Activated naive CD8-positive, alpha-beta T cell treated with anti-CD3 and anti-CD28 coated beads for 36 hours (primary cell): Measurements from ENCODE around the gene CHCHD2. TPM values are rescaled to one million over a fixed set of nuclear protein-coding genes. Genes with fewer than 3 reads are reported as not detected.
"Not testable (repeated sequence)": the region's sequence is repeated elsewhere in the genome, so short reads cannot be mapped to it uniquely, and the experiment has no call there.

Source experiments
- DNase-seq: peaks from one replicate; pipeline ENCODE4 v3.0.0; 2021
- H3K27ac Mint-ChIP-seq: one replicate; pipeline ENCODE4 v1.8.0; 2022; ENCODE audit warnings: mild to moderate bottlenecking, moderate library complexity, mixed read lengths
- H3K27me3 Mint-ChIP-seq: one replicate; pipeline ENCODE4 v1.8.0; 2022; ENCODE audit warnings: mild to moderate bottlenecking, mixed read lengths
- H3K36me3 Mint-ChIP-seq: one replicate; pipeline ENCODE4 v1.8.0; 2021; ENCODE audit warnings: mild to moderate bottlenecking, mixed read lengths
- H3K4me1 Mint-ChIP-seq: one replicate; pipeline ENCODE4 v1.8.0; 2021; ENCODE audit warnings: mixed read lengths
- H3K4me3 Mint-ChIP-seq: one replicate; pipeline ENCODE4 v1.8.0; 2022; ENCODE audit warnings: mild to moderate bottlenecking, moderate library complexity, mixed read lengths
- H3K9me3 Mint-ChIP-seq: one replicate; pipeline ENCODE4 v1.8.0; 2022; ENCODE audit warnings: mixed read lengths
- total RNA-seq, 2 experiments: library from RNA; stranded (reverse); gene quantifications; one replicate each; pipeline ENCODE4 v1.2.3, GENCODE V29; 2021

The CHCHD2 gene, protein sequence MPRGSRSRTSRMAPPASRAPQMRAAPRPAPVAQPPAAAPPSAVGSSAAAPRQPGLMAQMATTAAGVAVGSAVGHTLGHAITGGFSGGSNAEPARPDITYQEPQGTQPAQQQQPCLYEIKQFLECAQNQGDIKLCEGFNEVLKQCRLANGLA
- total RNA-seq: 100 to 1,000 TPM; 690 to 696 TPM

- Mint-ChIP-seq H3K36me3 (peaks cover 42% of the 10 kb centered on the region), H3K9me3 (peaks cover 9% of the 10 kb centered on the region), H3K4me3 (peak within 1 kb of the TSS; percentile 99), H3K27ac (peak within 1 kb of the TSS; percentile 99), H3K4me1 (peaks cover 28% of the 10 kb centered on the region), H3K27me3 (no peaks in the 10 kb centered on the region)
- peak; percentile 91 for DNase-seq
Measured at GRCh38 chr7:56106108-56107073, at the start of gene CHCHD2. CHCHD2 (minus strand) TSS chr7:56106476; CDS start chr7:56106413, 63 bp downstream.

DNA sequence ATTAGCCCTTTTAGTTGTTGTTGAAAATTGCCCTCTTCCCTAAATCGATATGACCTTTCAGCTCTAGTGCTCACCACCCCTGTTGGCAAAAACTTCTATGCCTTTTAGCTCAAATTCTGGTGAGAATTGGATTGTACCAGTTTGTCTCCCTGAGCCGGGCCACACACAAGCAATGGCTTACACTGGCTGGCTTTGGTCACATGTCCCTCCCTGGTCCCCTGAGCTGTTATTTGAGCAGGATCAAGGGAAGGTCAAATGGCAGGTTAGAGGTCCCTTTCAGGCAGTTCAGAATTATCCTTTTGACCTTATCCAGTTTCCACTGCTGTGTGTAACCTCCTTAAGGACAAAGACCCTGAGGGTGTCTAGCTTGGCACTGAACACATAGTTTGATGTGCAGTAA lies 24.8 kb upstream of the CHCHD2 start:
- H3K27me3 Mint-ChIP-seq, H3K4me1 Mint-ChIP-seq, H3K36me3 Mint-ChIP-seq, DNase-seq, H3K9me3 Mint-ChIP-seq, H3K4me3 Mint-ChIP-seq, H3K27ac Mint-ChIP-seq: not testable (repeated sequence)

DNA sequence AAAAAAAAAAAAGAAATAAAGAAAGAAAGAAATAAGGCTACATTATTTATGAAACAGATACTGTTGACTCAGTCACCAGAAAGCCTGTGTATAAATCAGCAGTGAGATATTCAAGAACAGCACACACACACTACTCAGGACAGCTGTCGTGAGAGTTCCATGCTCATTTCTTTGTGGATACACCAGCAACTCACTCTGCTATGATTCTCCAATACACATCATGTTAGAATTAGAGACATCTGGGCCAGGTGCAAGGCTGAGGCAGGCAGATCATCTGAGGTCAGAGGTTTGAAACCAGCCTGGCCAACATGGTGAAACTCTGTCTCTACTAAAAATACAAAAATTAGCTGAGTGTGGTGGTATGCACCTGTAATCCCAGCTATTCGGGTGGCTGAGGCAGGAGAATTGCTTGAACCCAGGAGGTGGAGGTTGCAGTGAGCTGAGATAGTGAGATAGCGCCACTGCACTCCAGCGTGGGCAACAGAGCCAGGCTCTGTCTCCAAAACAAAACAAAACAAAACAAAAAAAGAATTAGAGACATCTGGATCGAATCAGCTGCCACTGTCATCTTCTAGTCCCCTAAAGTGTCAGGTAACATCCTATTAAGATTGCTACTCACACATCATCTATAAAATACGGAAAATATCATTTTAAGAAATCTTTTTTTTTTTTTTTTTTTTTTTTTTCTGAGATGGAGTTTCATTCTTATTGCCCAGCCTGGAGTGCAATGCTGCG lies 21.1 kb upstream of the CHCHD2 start:
- no peak for DNase-seq
- Mint-ChIP-seq H3K4me3 (no peak overlapping the region), H3K27me3 (no peaks in the 10 kb centered on the region), H3K9me3 (no peaks in the 10 kb centered on the region), H3K27ac (no peak overlapping the region), H3K36me3 (no peaks in the 10 kb centered on the region), H3K4me1 (no peaks in the 10 kb centered on the region)

DNA sequence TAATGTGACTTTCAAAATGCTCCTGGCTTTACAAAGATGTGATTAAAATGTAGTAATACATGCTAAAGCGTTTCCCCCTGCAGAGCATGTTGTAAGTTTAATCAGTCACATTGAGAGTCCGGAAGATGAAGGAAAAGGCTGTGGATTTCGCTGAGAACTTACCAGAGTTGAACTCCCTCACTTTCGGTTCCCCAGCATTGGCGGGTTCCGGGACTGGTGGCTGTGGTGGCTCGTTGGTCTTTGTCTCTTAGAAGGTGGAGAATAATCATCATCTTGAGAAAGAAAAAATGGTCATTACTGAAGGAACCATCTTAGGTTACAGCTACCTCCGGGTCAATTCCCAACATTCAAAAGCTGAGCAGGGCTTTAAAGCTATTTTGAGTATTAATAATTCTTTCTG lies 19.6 kb upstream of the CHCHD2 start:
- no peaks in the 10 kb centered on the region for H3K4me1 Mint-ChIP-seq
- H3K27me3 Mint-ChIP-seq: no peaks in the 10 kb centered on the region
- no peaks in the 10 kb centered on the region for H3K9me3 Mint-ChIP-seq
- DNase-seq: no peak
- no peak overlapping the region for H3K27ac Mint-ChIP-seq
- no peak overlapping the region for H3K4me3 Mint-ChIP-seq
- H3K36me3 Mint-ChIP-seq: no peaks in the 10 kb centered on the region

GRCh38 chr7:56124981-56125380 lies 18.7 kb upstream of the CHCHD2 start:
- Mint-ChIP-seq H3K9me3 (no peaks in the 10 kb centered on the region), H3K4me3 (no peak overlapping the region), H3K4me1 (no peaks in the 10 kb centered on the region), H3K36me3 (no peaks in the 10 kb centered on the region), H3K27ac (no peak overlapping the region), H3K27me3 (no peaks in the 10 kb centered on the region)
- DNase-seq: no peak

GRCh38 chr7:56121440-56121839 lies 15.2 kb upstream of the CHCHD2 start:
- peaks cover 9% of the 10 kb centered on the region for H3K27me3 Mint-ChIP-seq
- no peak overlapping the region for H3K4me3 Mint-ChIP-seq
- no peaks in the 10 kb centered on the region for H3K9me3 Mint-ChIP-seq
- H3K4me1 Mint-ChIP-seq: no peaks in the 10 kb centered on the region
- DNase-seq: no peak
- H3K36me3 Mint-ChIP-seq: no peaks in the 10 kb centered on the region
- H3K27ac Mint-ChIP-seq: no peak overlapping the region

GRCh38 chr7:56115852-56116538 lies 9.7 kb upstream of the CHCHD2 start, which contains the start of gene NUPR2:
NUPR2 (minus strand) TSS chr7:56116417; CDS start chr7:56116314, 103 bp downstream.
- Mint-ChIP-seq H3K27ac (no peak within 1 kb of the TSS), H3K4me1 (no peaks in the 10 kb centered on the region), H3K9me3 (no peaks in the 10 kb centered on the region), H3K36me3 (no peaks in the 10 kb centered on the region), H3K4me3 (peak within 1 kb of the TSS; percentile 22), H3K27me3 (peaks cover 20% of the 10 kb centered on the region)
- DNase-seq: no peak

GRCh38 chr7:56112244-56112643 lies 6.0 kb upstream of the CHCHD2 start:
- not testable (repeated sequence) for H3K4me3 Mint-ChIP-seq, H3K36me3 Mint-ChIP-seq, DNase-seq, H3K4me1 Mint-ChIP-seq, H3K9me3 Mint-ChIP-seq, H3K27ac Mint-ChIP-seq
- H3K27me3 Mint-ChIP-seq: peaks cover 20% of the 10 kb centered on the region

GRCh38 chr7:56110611-56111010 lies 4.3 kb upstream of the CHCHD2 start:
- Mint-ChIP-seq H3K27me3 (peaks cover 5% of the 10 kb centered on the region), H3K9me3 (peaks cover 9% of the 10 kb centered on the region), H3K4me3 (no peak overlapping the region), H3K27ac (no peak overlapping the region), H3K4me1 (peaks cover 16% of the 10 kb centered on the region), H3K36me3 (peaks cover 18% of the 10 kb centered on the region)
- peak; percentile 7 for DNase-seq

DNA sequence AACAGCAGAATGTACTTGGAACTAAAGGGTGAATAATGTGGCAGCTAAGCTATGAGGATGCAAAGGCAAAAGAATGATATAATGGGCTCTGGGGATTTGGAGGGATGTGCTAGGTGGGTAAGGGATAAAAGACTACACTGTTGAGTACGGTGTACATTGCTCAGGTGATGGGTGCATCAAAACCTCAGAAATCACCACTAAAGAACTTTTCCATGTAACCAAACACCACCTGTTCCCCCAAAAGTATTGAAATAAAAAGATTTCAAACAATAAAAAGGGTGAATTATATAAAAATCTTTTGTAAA lies 1.6 kb upstream of the CHCHD2 start:
- no peaks in the 10 kb centered on the region for H3K27me3 Mint-ChIP-seq
- H3K4me1 Mint-ChIP-seq: peaks cover 28% of the 10 kb centered on the region
- peaks cover 36% of the 10 kb centered on the region for H3K36me3 Mint-ChIP-seq
- H3K4me3 Mint-ChIP-seq: peak overlapping the region; percentile 9
- no peak for DNase-seq
- peaks cover 9% of the 10 kb centered on the region for H3K9me3 Mint-ChIP-seq
- H3K27ac Mint-ChIP-seq: peak overlapping the region; percentile 99

GRCh38 chr7:56105508-56105907 lies 768 bp downstream of the CHCHD2 start:
- peak overlapping the region; percentile 99 for H3K27ac Mint-ChIP-seq
- DNase-seq: no peak
- peaks cover 25% of the 10 kb centered on the region for H3K4me1 Mint-ChIP-seq
- H3K27me3 Mint-ChIP-seq: no peaks in the 10 kb centered on the region
- H3K36me3 Mint-ChIP-seq: peaks cover 50% of the 10 kb centered on the region
- H3K4me3 Mint-ChIP-seq: peak overlapping the region; percentile 99
- H3K9me3 Mint-ChIP-seq: peaks cover 9% of the 10 kb centered on the region

- not testable (repeated sequence) for H3K27ac Mint-ChIP-seq
Measured at GRCh38 chr7:56104138-56104537, 2.1 kb downstream of the CHCHD2 start.

DNA sequence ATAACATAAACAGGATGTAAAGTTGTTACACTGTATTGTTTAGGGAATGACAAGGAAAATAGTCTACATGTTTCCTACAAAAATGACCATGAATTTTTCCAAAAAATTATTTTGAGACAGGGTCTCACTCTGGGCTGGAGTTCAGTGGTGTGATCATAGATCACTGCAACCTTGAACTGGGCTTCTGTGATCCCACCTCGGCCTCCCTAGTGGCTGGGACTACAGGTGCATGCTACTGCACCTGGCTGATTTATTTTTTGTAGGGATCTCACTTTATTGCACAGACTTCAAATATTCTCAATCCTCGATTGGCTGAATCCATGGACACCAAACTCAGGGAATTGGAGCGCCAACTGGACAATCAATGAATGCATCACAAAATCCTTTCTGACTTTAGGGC lies 6.6 kb downstream of the CHCHD2 start:
- peaks cover 35% of the 10 kb centered on the region for H3K36me3 Mint-ChIP-seq
- no peak for DNase-seq

More at GRCh38 chr7:56104138-56104537, 2.1 kb downstream of the CHCHD2 start:
- not testable (repeated sequence) for H3K27me3 Mint-ChIP-seq, H3K4me3 Mint-ChIP-seq, DNase-seq, H3K9me3 Mint-ChIP-seq
- peaks cover 23% of the 10 kb centered on the region for H3K4me1 Mint-ChIP-seq
- peaks cover 55% of the 10 kb centered on the region for H3K36me3 Mint-ChIP-seq

GRCh38 chr7:56098187-56099008 lies 7.9 kb downstream of the CHCHD2 start:
- H3K27me3 Mint-ChIP-seq, H3K4me1 Mint-ChIP-seq: not testable (repeated sequence)

More for the DNA sequence above, 6.6 kb downstream of the CHCHD2 start:
- Mint-ChIP-seq H3K27ac (no peak overlapping the region), H3K4me3 (no peak overlapping the region), H3K27me3 (no peaks in the 10 kb centered on the region), H3K9me3 (no peaks in the 10 kb centered on the region), H3K4me1 (peaks cover 6% of the 10 kb centered on the region)

More at GRCh38 chr7:56098187-56099008, 7.9 kb downstream of the CHCHD2 start:
- peaks cover 27% of the 10 kb centered on the region for H3K36me3 Mint-ChIP-seq
- DNase-seq, H3K27ac Mint-ChIP-seq, H3K9me3 Mint-ChIP-seq, H3K4me3 Mint-ChIP-seq: not testable (repeated sequence)
